ENCODE results near the gene PURA. TPM values are rescaled to one million over a fixed set of nuclear protein-coding genes. Genes with fewer than 3 reads are reported as not detected.

Gene PURA
- total RNA-seq, 1 donor from 2014 or later = 11.0 TPM

Other genes starting within 250 kb of the PURA start
- gene NRG2, start 70.8 kb upstream of the PURA start, total RNA-seq = 0.09 TPM in 1 of 2 replicates, not detected in the other
- gene IGIP, start 11.8 kb downstream of the PURA start, total RNA-seq = 2.2 and 2.3 TPM in 2 replicates
- 9.2 and 11.3 TPM in 2 replicates for gene CYSTM1, start 61.1 kb downstream of the PURA start, total RNA-seq
- 60.4 and 61.0 TPM in 2 replicates for gene PFDN1, start 189.0 kb downstream of the PURA start, total RNA-seq
- 15.7 and 17.1 TPM in 2 replicates for gene HBEGF, start 232.5 kb downstream of the PURA start, total RNA-seq
- 0.18 TPM in 1 of 2 replicates, not detected in the other for gene SLC4A9, start 246.1 kb downstream of the PURA start, total RNA-seq